GM10248 (cell line): ENCODE results near the gene CIAO2B.
"Not testable (repeated sequence)": the region's sequence is repeated elsewhere in the genome, so short reads cannot be mapped to it uniquely, and the experiment has no call there.

Experiments used
- CTCF ChIA-PET: fragments of 300-600 bp; sonication (Branson Sonifier 250); formaldehyde crosslinking; extraction: SDS; loops from one replicate; lab custom pipeline; 2021; ENCODE audit warnings: antibody characterized with exemption; lab: Yijun Ruan, JAX
- POLR2A ChIA-PET: fragments of 350-650 bp; sonication (Branson Sonifier 250); formaldehyde crosslinking; extraction: SDS; loops from one replicate; lab custom pipeline; 2020; ENCODE audit warnings: antibody characterized with exemption; lab: Yijun Ruan, JAX
- DNase-seq: peaks from one replicate; pipeline ENCODE4 v3.0.0; 2012; ENCODE audit errors: extremely low spot score
- TF ChIP-seq, protein P1 (sequence below): IDR thresholded peaks from 2 replicates; pipeline ENCODE4 v1.5.1; 2012; ENCODE audit warnings: mild to moderate bottlenecking, low read depth; ENCODE audit errors: extremely low read depth, missing control alignments, control extremely low read depth

CIAO2B gene

DNA sequence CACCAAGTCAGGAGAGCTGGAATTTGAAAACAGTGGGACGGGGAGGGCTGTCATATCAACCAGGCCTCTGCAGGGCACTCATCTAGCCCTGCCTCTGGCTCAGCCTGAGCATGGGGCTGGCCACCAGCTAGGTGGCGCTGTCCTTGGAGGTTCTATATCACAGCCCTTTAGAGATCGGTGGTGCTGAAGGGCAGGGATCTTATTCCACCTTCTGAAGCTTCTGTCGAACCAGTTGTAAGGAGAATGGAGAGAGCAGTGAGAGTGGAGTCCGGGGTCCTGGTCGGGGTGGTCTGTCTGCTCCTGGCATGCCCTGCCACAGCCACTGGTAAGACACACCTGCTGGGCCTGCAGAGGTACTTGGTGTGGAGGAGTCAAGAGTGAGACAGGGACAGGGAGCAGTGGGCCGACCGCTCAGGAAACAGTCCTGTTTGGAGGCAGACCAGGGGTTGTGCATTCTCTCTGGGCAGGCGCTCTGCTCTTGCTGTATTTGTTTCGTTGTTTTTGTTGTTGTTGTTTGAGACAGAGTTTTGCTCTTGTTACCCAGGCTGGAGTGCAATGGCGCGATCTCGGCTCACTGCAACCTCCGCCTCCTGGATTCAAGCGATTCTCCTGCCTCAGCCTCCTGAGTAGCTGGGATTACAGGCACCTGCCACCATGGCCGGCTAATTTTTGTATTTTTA, 27.0 kb upstream of the CIAO2B start, which contains the start of gene CES3:
Gene CES3, plus strand, starts transcription at position 202 of the 680 bp plus-strand sequence. Its CDS starts 42 bp downstream, at position 244.
- CTCF ChIA-PET = interaction anchor here (0.7 to 7.0 kb wide), 18 partner anchors 9 to 359 kb away, joined by 3 to 32 read pairs (median 3); no protein-coding TSS in a partner anchor
- TF ChIP-seq, protein P1, sequence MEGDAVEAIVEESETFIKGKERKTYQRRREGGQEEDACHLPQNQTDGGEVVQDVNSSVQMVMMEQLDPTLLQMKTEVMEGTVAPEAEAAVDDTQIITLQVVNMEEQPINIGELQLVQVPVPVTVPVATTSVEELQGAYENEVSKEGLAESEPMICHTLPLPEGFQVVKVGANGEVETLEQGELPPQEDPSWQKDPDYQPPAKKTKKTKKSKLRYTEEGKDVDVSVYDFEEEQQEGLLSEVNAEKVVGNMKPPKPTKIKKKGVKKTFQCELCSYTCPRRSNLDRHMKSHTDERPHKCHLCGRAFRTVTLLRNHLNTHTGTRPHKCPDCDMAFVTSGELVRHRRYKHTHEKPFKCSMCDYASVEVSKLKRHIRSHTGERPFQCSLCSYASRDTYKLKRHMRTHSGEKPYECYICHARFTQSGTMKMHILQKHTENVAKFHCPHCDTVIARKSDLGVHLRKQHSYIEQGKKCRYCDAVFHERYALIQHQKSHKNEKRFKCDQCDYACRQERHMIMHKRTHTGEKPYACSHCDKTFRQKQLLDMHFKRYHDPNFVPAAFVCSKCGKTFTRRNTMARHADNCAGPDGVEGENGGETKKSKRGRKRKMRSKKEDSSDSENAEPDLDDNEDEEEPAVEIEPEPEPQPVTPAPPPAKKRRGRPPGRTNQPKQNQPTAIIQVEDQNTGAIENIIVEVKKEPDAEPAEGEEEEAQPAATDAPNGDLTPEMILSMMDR = peak; percentile 86
- POLR2A ChIA-PET = interaction anchor here (0.5 to 0.6 kb wide), 2 partner anchors 9 to 140 kb away, joined by 3 read pairs; no protein-coding TSS in a partner anchor
- peak; percentile 73 for DNase-seq

DNA sequence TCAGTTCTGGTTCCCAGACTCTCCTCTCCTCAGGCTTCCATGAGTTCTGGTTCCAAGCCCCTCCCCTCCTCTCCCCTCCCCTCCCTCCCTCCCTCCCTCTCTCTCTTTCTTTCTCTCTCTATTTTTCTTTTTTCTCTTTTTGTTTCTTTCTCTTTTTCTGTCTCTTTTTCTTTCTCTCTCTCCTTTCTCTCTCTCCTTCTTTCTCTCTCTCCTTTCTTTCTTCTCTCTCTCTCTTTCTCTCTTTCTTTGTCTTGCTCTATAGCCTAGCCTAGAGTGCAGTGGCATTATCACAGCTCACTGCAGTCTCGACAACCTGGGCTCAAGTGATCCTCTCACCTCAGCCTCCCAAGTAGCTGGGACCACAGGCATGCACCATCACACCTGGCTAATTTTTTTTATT, 26.1 kb upstream of the CIAO2B start:
- POLR2A ChIA-PET = no interaction called here
- CTCF ChIA-PET = interaction anchor here (0.7 to 7.0 kb wide), 14 partner anchors 8 to 278 kb away, joined by 3 to 32 read pairs (median 3); no protein-coding TSS in a partner anchor

DNA sequence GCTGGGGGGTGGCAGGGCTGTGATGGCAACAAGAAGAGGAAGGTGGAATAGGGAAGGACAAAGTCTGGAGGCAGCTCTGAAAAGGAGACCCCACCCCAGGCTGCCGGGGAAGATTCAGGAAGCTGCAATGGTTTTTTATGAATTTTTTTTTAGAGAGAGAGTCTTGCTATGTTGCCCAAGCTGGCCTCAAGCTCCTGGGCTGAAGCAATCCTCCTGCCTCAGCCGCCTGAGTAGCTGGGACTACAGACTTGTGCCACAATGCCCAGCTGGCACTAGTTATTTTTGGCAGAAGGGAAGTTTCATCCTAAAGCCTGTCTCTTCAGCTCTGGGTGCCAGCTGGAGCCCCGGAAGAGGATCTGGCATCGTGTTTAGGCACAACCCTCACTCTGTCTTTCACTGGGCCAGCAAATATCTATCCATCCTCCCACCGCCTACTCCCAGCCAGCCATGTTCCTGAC, 25.5 kb upstream of the CIAO2B start:
- TF ChIP-seq, protein P1 = no peak
- ChIA-PET POLR2A (no interaction called here), CTCF (interaction anchor here (0.8 to 7.0 kb wide), 11 partner anchors 12 to 301 kb away, joined by 3 to 32 read pairs (median 3); no protein-coding TSS in a partner anchor)
- DNase-seq = no peak

More for the DNA sequence above, 26.1 kb upstream of the CIAO2B start:
- no peak for DNase-seq
- TF ChIP-seq, protein P1 = no peak

DNA sequence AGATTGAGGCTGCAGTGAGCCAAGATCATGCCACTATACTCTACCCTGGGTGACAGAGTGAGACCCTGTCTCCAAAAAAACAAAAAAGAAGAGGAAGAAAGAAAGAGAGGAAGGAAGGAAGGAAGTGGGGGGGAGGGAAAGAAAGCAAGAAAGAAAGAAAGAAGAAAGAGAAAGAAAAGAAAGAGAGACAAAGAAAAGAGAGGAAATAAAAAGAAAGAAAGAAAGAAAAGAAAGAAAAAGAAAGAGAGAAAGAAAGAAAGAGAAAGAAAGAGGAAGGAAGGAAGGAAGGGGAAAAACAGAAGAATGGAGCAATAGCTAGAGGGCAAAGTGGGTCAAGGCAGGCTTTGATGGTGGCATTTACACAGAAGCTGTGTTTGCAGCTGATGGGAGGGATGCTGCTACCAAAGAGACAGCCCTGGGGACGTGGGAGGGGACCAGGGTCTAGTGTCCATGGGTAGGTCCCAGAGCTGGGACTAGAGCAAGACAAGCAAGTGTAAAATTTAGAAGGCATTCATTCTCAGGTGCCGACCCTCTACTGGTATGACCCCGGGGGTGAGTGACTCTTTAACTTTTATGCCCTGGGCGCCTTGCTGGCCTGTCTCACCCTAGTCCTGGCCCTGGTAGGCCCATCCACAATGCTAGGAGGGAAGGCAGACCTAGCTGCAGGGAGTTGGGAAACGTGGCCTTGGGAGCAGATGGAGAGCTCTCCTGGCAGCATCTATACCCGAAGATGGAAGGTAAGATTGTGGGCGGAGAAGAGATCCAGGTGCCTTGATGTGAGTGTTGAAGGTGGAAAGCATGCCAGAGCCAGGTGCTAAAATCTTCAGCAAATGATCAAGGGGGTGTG, 24.9 kb upstream of the CIAO2B start:
- DNase-seq = no peak
- TF ChIP-seq, protein P1 = no peak
- ChIA-PET CTCF (interaction anchor here (0.8 to 7.0 kb wide), 10 partner anchors 12 to 302 kb away, joined by 3 to 32 read pairs (median 3); partner anchors contain the start of gene NOL3), POLR2A (no interaction called here)

DNA sequence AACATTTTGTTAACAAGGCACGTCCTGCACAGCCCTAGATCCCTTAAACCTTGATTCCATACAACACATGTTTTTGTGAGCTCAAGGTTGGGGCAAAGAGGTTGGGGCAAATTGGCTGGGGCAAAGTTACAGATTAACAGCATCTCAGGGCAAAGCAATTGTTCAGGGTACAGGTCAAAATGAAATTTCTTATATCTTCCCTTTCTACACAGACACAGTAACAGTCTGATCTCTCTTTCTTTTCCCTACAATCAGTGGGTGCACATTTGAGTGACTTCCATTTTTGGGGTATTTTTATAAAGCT, 21.9 kb upstream of the CIAO2B start:
- CTCF ChIA-PET = interaction anchor here (1.3 to 7.0 kb wide), 9 partner anchors 9 to 229 kb away, joined by 3 to 32 read pairs (median 4); no protein-coding TSS in a partner anchor
- POLR2A ChIA-PET, DNase-seq: not testable (repeated sequence)

DNA sequence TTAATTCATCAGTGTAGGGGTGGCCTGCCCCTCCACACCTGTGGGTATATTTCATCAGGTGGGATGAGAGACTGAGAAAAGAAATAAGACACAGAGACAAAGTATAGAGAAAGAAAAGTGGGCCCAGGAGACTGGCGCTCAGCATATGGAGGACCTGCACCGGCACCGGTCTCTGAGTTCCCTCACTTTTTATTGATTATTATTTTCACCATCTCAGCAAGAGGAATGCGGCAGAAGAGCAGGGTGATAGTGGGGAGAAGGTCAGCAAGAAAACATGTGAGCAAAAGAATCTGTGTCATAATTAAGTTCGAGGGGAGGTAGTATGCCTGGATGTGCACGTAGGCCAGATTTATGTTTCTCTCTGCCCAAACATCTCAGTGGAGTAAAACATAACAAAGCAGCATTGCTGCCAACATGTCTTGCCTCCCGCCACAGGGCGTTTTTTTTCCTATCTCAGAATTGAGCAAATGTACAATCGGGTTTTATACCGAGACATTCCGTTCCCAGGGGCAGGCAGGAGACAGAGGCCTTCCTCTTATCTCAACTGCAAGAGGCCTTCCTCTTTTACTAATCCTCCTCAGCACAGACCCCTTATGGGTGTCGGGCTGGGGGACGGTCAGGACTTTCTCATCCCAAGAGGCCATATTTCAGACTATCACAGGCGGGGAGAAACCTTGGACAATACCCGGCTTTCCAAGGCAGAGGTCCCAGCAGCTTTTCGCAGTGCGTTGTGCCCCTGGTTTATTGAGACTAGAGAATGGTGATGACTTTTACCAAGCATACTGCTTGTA, 21.4 kb upstream of the CIAO2B start:
- POLR2A ChIA-PET, DNase-seq: not testable (repeated sequence)
- CTCF ChIA-PET = interaction anchor here (1.3 to 7.0 kb wide), 5 partner anchors 9 to 229 kb away, joined by 3 to 32 read pairs (median 5); no protein-coding TSS in a partner anchor

DNA sequence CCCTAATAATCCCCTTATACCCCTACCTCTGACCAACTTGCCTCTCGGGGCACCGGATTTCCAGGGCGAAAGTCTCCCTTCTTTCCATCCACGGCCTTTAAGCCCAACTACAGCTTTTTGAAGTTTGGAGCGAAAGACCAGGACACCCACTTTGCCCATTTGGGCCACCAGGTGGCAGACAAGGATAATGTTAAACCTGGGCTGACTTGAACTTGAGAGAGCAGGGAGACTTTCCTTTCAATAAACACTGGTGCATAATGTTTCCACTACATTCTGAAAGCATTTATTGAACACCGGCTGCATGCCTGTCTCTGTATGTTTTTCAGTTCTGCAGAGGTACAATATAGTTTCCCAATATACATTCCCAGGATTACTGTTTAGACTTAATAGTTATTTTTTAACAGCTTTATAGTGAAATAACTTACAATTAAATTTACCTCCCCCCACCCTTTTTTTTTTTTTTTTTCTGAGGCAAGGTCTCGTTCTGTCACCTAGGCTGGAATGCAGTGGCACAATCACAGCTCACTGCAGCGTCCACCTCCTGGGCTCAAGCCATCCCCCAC, 20.0 kb upstream of the CIAO2B start:
- POLR2A ChIA-PET = no interaction called here
- TF ChIP-seq, protein P1 = peak; percentile 84
- peak; percentile 79 for DNase-seq
- CTCF ChIA-PET = interaction anchor here (0.7 to 4.2 kb wide), 36 partner anchors 8 to 510 kb away, joined by 3 to 28 read pairs (median 4); partner anchors contain the start of genes B3GNT9, CES3, CES4A and FBXL8
